Epithelial cell of esophagus (primary cell): ENCODE results near the gene TAGLN2.
A peak's percentile ranks its signal among the peaks of the same experiment; 100 is the strongest.

Experiments used
- DNase-seq: peaks from one replicate; pipeline ENCODE4 v3.0.0; 2010; ENCODE audit warnings: low read depth
- H3K4me3 ChIP-seq: 2 replicates; pipeline ENCODE4 v1.5.1; 2011; ENCODE audit warnings: mild to moderate bottlenecking, low read length, control low read depth
- TF ChIP-seq, protein P1 (sequence below): IDR thresholded peaks from 2 replicates; pipeline ENCODE4 v1.5.1; 2011; ENCODE audit warnings: low read depth, mild to moderate bottlenecking, low read length, control low read depth, inconsistent platforms; ENCODE audit not compliant: insufficient read depth; ENCODE audit errors: missing control alignments

TAGLN2 gene

GRCh38 chr1:159949981-159950381 is 24.7 kb upstream of the TAGLN2 start:
- TF ChIP-seq, protein P1, sequence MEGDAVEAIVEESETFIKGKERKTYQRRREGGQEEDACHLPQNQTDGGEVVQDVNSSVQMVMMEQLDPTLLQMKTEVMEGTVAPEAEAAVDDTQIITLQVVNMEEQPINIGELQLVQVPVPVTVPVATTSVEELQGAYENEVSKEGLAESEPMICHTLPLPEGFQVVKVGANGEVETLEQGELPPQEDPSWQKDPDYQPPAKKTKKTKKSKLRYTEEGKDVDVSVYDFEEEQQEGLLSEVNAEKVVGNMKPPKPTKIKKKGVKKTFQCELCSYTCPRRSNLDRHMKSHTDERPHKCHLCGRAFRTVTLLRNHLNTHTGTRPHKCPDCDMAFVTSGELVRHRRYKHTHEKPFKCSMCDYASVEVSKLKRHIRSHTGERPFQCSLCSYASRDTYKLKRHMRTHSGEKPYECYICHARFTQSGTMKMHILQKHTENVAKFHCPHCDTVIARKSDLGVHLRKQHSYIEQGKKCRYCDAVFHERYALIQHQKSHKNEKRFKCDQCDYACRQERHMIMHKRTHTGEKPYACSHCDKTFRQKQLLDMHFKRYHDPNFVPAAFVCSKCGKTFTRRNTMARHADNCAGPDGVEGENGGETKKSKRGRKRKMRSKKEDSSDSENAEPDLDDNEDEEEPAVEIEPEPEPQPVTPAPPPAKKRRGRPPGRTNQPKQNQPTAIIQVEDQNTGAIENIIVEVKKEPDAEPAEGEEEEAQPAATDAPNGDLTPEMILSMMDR = no peak
- no peak for DNase-seq
- no peak overlapping the region for H3K4me3 ChIP-seq

- TF ChIP-seq, protein P1 = no peak
- no peak overlapping the region for H3K4me3 ChIP-seq
Observed at GRCh38 chr1:159949123-159949522, 23.8 kb upstream of the TAGLN2 start.

DNA sequence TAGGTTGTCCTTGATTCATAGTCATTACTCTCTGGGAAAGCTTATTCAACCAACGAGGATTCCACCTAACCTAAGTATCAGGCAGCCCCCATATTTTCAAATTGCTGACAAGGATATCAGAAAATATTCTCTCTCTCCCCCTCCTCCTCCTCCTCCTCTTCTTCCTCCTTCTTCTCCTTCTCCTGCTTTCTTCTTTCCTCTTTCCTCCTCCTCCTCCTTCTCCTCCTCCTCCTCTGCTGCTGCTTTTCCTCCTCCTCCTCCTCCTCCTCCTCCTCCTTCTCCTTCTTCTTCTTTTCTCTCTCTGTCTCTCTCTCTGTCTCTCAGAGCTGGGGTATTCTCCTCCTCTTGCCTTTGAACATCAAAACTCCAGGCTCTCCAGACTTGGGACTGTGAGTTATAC is 22.6 kb upstream of the TAGLN2 start:
- TF ChIP-seq, protein P1 = no peak
- no peak for DNase-seq
- H3K4me3 ChIP-seq = no peak overlapping the region

More at GRCh38 chr1:159949123-159949522, 23.8 kb upstream of the TAGLN2 start:
- no peak for DNase-seq

- DNase-seq = no peak
- no peak overlapping the region for H3K4me3 ChIP-seq
- TF ChIP-seq, protein P1 = no peak
Observed at GRCh38 chr1:159946242-159947187, 21.2 kb upstream of the TAGLN2 start.

- H3K4me3 ChIP-seq = peak within 1 kb of the TSS; percentile 65
- peak; percentile 99 for DNase-seq
- TF ChIP-seq, protein P1 = peak; percentile 33
Observed at GRCh38 chr1:159945483-159946241, 20.4 kb upstream of the TAGLN2 start, which contains the start of gene IGSF9. Gene IGSF9 (minus strand): TSS chr1:159945613. CDS start chr1:159943454, 2,159 bp downstream.

DNA sequence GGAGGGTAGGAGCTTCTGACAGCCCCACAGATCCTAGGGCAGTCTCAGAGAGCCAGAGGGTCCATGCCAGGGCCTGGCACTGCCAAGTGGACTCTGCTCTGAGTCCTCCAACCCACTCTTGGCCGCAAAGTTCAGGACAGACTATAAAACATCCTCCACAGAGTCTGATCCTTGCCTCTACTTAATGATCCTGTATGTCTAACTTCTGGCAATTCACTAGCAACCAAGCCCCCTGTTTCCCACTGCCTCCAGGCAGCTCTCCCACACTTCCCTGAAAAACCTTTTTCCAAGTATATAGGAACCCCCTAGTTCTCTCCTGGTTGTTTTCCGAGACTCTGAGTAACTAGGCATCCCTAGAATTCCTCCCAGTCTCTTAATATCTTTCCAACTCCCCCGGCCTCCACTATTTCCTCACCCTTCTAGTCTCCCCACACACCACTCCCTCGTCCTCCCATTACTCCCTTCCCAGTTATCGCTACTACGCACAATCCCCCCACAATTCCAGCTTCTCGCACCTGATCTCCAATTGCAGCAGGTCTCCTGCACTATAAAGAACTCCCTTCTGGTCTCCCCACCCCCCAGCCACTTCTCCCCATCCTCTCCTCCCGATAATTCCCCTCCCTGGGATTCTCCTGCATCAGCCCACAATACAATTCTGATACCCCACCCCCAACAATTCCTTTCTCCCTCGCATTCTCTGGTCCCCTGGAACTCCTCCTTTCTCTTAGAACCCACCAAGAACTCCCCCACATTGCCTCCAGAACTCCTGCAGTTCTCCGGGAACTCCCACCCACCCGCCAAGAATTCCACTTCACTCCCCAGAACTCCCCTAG is 19.5 kb upstream of the TAGLN2 start:
- TF ChIP-seq, protein P1 = no peak
- peak; percentile 42 for DNase-seq
- peak overlapping the region; percentile 65 for H3K4me3 ChIP-seq
